NCI-H146 treated with DMSO at 0.1 percent for 48 hours (cell line): ENCODE results near the gene GCK.

Source experiments
- DNase-seq: peaks from one replicate; lab custom pipeline; 2025; ENCODE audit not compliant: unreplicated experiment; lab: John Stamatoyannopoulos, UW

The GCK gene

DNA sequence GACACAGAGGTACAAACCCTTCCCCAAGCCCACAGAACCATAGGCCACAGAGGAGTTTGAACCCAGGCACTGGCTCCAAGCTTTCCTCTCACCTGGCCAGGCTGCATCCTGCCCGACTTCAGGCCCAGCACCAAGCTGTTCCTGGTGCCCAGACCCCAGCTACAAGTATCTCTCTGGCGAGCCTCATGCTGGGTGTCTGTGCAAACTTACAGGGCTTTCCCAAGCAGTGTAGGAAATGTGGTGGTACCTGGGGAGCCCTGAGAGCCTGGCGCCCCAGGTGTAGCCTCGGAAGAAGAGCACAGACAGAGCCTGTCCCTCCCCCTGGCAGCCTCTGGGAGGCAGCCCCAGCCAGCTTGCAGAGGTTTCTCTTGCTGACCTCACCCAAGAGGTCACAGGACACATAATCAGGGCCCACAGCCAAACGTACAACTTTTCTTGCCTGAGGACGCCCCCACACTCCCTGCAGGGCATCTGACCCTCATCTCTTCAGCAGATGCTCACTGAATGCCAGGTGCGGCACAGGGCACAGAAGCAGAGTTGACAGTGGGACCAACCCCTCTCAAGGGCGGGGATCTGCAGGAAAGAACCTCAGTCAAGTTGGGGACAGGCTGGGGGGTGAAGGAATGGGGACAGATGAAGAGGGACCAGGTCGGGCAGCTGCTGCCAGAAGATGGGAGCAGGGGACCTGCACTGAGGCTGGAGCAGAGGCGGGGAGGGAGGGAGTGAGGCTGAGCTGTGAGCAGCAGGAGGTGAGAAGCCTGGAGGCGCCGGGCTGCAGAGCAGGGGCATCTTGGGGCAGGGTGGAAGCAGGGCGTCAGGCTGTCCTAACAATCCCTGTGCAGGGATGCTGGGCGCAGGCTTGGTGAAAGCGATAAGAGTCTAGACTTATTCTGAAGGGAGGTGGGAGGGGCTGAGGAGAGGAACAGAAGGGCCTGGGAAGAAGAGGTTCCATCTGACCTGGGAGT is 31.8 kb downstream of the GCK start:
- DNase-seq, result no peak

DNA sequence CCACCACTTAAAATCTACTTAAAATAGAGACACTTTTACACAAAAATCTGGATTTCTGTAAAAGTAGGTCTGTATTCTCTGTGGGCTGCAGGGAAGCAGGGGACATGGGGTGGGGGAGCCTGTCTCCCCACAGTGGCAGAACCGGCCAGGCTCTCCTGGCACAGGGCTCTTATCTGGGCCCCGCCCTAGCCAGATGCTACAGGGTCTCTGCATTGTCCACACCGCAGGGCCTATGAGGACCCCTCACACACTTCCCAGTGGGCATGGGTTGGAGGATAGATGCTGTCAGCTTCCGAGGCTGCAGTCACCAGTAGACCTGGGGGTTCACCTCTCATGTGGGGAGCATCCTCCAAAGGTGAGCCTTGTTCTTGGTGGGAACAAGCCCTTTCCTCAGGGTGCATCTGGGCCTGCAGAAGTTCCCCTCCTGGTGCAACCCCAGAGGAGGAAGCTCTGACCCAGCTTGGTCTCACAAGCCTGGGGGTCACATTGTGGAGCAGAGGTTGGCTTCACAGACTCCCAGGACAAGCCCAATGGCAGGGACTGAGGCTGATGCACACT is 32.7 kb downstream of the GCK start:
- no peak for DNase-seq

GRCh38 chr7:44155191-44156185 is 33.8 kb downstream of the GCK start:
- no peak for DNase-seq

GRCh38 chr7:44154703-44155102 is 34.5 kb downstream of the GCK start:
- no peak for DNase-seq

GRCh38 chr7:44153948-44154335 is 35.3 kb downstream of the GCK start:
- no peak for DNase-seq

DNA sequence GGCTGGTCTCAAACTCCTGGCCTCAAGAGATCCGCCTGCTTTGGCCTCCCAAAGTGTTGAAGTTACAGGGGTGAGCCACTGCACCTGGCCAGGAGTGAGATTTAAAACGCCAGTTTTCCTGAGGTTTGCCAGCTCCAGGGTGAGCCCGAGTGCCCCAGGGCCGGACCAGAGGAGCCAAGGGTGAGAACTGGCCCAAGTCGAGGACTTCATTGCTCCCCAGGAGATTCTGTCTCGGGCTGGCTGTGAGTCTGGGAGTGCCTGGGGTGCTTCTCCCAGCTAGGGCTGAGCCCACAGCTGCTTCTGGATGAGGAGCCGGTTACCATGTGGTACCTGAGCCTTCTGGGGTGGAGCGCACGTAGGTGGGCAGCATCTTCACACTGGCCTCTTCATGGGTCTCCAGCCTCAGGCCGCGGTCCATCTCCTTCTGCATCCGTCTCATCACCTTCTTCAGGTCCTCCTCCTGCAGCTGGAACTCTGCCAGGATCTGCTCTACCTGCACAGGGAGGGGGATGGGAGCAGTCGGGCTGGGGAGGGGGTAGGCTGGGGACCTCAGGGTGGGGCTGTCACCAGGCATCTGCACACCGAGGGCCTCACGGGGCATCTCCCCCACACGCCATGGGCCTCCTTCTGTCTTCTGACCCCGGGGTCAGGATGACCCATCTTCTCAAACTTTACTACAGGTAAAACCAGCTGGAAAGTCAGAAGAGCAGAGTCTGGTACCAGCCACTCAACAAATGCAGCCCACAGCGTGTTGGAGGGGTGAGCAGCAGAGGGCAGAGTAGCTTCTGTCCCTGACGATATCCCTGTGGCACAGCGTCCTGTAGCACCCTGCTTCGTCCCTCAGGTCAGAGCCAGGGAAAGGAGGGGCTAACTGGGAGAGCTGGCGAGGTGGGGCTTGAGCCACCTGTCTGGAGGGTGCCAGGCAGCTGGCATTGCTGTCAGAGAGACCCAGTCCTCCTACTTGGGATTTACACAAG is 36.0 kb downstream of the GCK start:
- no peak for DNase-seq

DNA sequence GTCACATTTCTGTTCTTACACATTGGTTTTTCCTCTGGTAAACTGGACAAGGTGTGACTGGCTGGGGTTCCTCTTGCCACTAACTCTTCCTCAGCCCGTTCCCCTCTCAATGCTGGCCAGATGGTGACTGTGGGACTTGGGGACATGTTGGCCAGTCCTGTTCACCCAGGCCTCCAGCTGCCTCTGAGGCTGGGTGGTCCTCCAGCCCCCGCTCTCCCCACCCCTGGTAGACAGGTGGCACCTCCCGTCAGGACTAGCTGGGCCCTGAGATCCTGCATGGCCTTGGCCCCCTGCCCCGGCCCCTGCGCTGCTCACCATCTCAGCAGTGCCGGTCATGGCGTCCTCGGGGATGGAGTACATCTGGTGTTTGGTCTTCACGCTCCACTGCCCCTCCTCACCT is 37.3 kb downstream of the GCK start:
- no peak for DNase-seq

- no peak for DNase-seq
Observed at GRCh38 chr7:44150966-44151941, 38.0 kb downstream of the GCK start.

- no peak for DNase-seq
Observed at GRCh38 chr7:44150466-44150832, 38.8 kb downstream of the GCK start.

GRCh38 chr7:44149571-44150465 is 39.4 kb downstream of the GCK start:
- no peak for DNase-seq

DNA sequence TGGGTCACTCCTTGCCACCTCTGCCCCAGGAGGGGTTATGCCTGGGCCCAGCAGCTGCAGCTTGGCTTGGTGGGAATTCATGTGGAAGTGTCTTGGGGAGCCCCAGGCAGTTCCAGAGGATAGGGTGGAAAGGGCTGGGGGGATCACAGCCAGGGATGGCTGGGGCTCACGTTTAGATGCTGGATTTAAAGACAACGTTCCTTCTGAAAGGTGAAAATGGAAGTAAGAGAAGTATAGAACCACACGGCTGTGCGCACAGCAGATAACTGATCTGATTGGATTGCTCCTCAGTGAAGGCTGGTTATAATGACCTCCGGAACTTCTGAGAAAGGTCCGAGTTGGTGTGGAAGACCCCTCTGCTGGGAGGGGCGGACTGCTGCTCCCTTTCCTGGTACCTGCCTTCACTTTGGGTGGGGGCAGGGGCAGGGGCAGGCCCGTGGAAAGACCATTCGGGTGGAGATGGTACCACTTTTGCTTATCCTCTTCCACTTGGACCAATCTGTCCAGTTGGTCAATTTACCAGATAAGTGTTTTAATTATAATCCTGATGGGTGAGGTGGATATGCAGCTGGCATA is 40.2 kb downstream of the GCK start:
- no peak for DNase-seq

GRCh38 chr7:44148166-44148565 is 41.1 kb downstream of the GCK start:
- no peak for DNase-seq

- DNase-seq, result no peak
Observed at GRCh38 chr7:44147026-44147991, 41.9 kb downstream of the GCK start.

GRCh38 chr7:44145969-44146911 is 43.0 kb downstream of the GCK start:
- no peak for DNase-seq

GRCh38 chr7:44145479-44145968 is 43.7 kb downstream of the GCK start:
- no peak for DNase-seq
